HEK293 (cell line): Measurements from ENCODE around the gene ZDHHC8.

Experiments used
- CTCF ChIA-PET: fragments of 350-600 bp; formaldehyde crosslinking; extraction: SDS; loops from one replicate; lab custom pipeline; 2021; ENCODE audit warnings: antibody characterized with exemption; lab: Yijun Ruan, JAX
- POLR2A ChIA-PET: fragments of 300-600 bp; formaldehyde crosslinking; extraction: SDS; loops from one replicate; lab custom pipeline; 2020; ENCODE audit warnings: antibody characterized with exemption, inconsistent platforms; lab: Yijun Ruan, JAX
- H3K27ac ChIP-seq: fragments of 200-500 bp; sonication (Bioruptor generic); 2 replicates; pipeline ENCODE4 v1.5.1; 2014; ENCODE audit warnings: low read depth, low read length, control low read depth, inconsistent platforms; ENCODE audit errors: extremely low read depth
- H3K36me3 ChIP-seq, 2 experiments: fragments of 200-500 bp in 1 of 2; sonication (Bioruptor generic) in 1 of 2; 1 replicate in 1 of 2; 2 replicates in 1 of 2; pipeline ENCODE4 v1.5.1; 2014 to 2017; ENCODE audit warnings: inconsistent platforms in 2 of 2, low read length in 2 of 2; ENCODE audit not compliant: control insufficient read depth in 2 of 2, insufficient read depth in 1 of 2
- H3K4me1 ChIP-seq: fragments of 200-500 bp; sonication (Bioruptor generic); 2 replicates; pipeline ENCODE4 v1.5.1; 2014; ENCODE audit warnings: mild to moderate bottlenecking, low read length, inconsistent platforms; ENCODE audit not compliant: control insufficient read depth, insufficient read depth
- H3K4me3 ChIP-seq: 2 replicates; pipeline ENCODE4 v1.5.1; 2011; ENCODE audit warnings: low read depth, mild to moderate bottlenecking, control low read depth, low read length, moderate library complexity
- H3K9me3 ChIP-seq: fragments of 200-500 bp; sonication (Bioruptor generic); 2 replicates; pipeline ENCODE4 v1.5.1; 2014; ENCODE audit warnings: low read depth, low read length, inconsistent platforms; ENCODE audit not compliant: control insufficient read depth, insufficient read depth
- CTCF ChIP-seq: fragments of 450-650 bp; formaldehyde crosslinking; IDR thresholded peaks from 2 replicates; pipeline ENCODE4 v1.5.1; 2016; ENCODE audit warnings: missing biosample characterization, missing genetic modification characterization
- EGR2 ChIP-seq: fragments of 450-650 bp; formaldehyde crosslinking; IDR thresholded peaks from 2 replicates; pipeline ENCODE4 v1.5.1; 2016; ENCODE audit warnings: low read depth, missing biosample characterization, missing genetic modification characterization
- HIC1 ChIP-seq: fragments of 450-650 bp; formaldehyde crosslinking; IDR thresholded peaks from 2 replicates; pipeline ENCODE4 v1.5.1; 2016; ENCODE audit warnings: missing biosample characterization, missing genetic modification characterization
- KLF8 ChIP-seq: fragments of 450-650 bp; formaldehyde crosslinking; IDR thresholded peaks from 2 replicates; pipeline ENCODE4 v1.5.1; 2016; ENCODE audit warnings: missing biosample characterization, missing genetic modification characterization
- MEIS1 ChIP-seq: sonication (generic); formaldehyde crosslinking; IDR thresholded peaks from 2 replicates; pipeline ENCODE4 v1.8.1; 2022; ENCODE audit warnings: missing genetic modification reagents, mild to moderate bottlenecking, borderline replicate concordance
- PBX3 ChIP-seq: sonication (generic); formaldehyde crosslinking; IDR thresholded peaks from 2 replicates; pipeline ENCODE4 v1.8.1; 2022; ENCODE audit warnings: mild to moderate bottlenecking, moderate library complexity, missing genetic modification reagents
- SCRT2 ChIP-seq: fragments of 450-650 bp; formaldehyde crosslinking; IDR thresholded peaks from 2 replicates; pipeline ENCODE4 v1.5.1; 2016; ENCODE audit warnings: missing biosample characterization, missing genetic modification characterization
- ZBTB8A ChIP-seq: fragments of 450-650 bp; formaldehyde crosslinking; IDR thresholded peaks from 2 replicates; pipeline ENCODE4 v1.5.1; 2016; ENCODE audit warnings: missing biosample characterization, missing genetic modification characterization
- ZFHX2 ChIP-seq: fragments of 450-650 bp; formaldehyde crosslinking; conservative IDR thresholded peaks from 2 replicates; pipeline ENCODE4 v1.5.1; 2016; ENCODE audit warnings: missing biosample characterization, missing genetic modification characterization
- ZFP3 ChIP-seq: fragments of 450-650 bp; formaldehyde crosslinking; IDR thresholded peaks from 2 replicates; pipeline ENCODE4 v1.5.1; 2016; ENCODE audit warnings: low read depth, missing biosample characterization, missing genetic modification characterization
- ZFP69B ChIP-seq: fragments of 450-650 bp; formaldehyde crosslinking; IDR thresholded peaks from 2 replicates; pipeline ENCODE4 v1.5.1; 2016; ENCODE audit warnings: missing biosample characterization, missing genetic modification characterization
- ZNF133 ChIP-seq: fragments of 450-650 bp; formaldehyde crosslinking; IDR thresholded peaks from 2 replicates; pipeline ENCODE4 v1.5.1; 2016; ENCODE audit warnings: missing biosample characterization, missing genetic modification characterization
- ZNF2 ChIP-seq: fragments of 450-650 bp; formaldehyde crosslinking; IDR thresholded peaks from 2 replicates; pipeline ENCODE4 v1.5.1; 2016; ENCODE audit warnings: missing biosample characterization, missing genetic modification characterization
- ZNF223 ChIP-seq: fragments of 450-650 bp; formaldehyde crosslinking; IDR thresholded peaks from 2 replicates; pipeline ENCODE4 v1.5.1; 2016; ENCODE audit warnings: missing biosample characterization, missing genetic modification characterization
- ZNF391 ChIP-seq: fragments of 450-650 bp; formaldehyde crosslinking; IDR thresholded peaks from 2 replicates; pipeline ENCODE4 v1.5.1; 2016; ENCODE audit warnings: low read depth, missing biosample characterization, missing genetic modification characterization, borderline replicate concordance
- ZNF529 ChIP-seq: fragments of 450-650 bp; formaldehyde crosslinking; IDR thresholded peaks from 2 replicates; pipeline ENCODE4 v1.5.1; 2017; ENCODE audit warnings: missing genetic modification characterization, missing biosample characterization; ENCODE audit not compliant: insufficient replicate concordance
- ZNF621 ChIP-seq: fragments of 450-650 bp; formaldehyde crosslinking; IDR thresholded peaks from 2 replicates; pipeline ENCODE4 v1.5.1; 2017; ENCODE audit warnings: missing biosample characterization, missing genetic modification characterization
- ZNF623 ChIP-seq: fragments of 450-650 bp; formaldehyde crosslinking; IDR thresholded peaks from 2 replicates; pipeline ENCODE4 v1.5.1; 2016; ENCODE audit warnings: missing biosample characterization, missing genetic modification characterization
- ZNF701 ChIP-seq: fragments of 450-650 bp; formaldehyde crosslinking; IDR thresholded peaks from 2 replicates; pipeline ENCODE4 v1.5.1; 2016; ENCODE audit warnings: missing biosample characterization, missing genetic modification characterization

Gene ZDHHC8

GRCh38 chr22:20145832-20146223 is 14.2 kb downstream of the ZDHHC8 start (continued):
- TF ChIP-seq CTCF (tag by site-specific recombination): no peak

GRCh38 chr22:20146777-20147176 is 15.2 kb downstream of the ZDHHC8 start:
- Histone ChIP-seq H3K4me1 (no peaks in the 10 kb centered on the region), H3K4me3 (no peak overlapping the region), H3K36me3 (peaks cover 0 to 33% of the 10 kb centered on the region in 2 experiments; a peak in 1 of 3 replicates), H3K9me3 (no peaks in the 10 kb centered on the region), H3K27ac (no peak overlapping the region)
- ChIA-PET CTCF (interaction anchor here (1.4 kb wide), 1 partner anchor 10 kb away, joined by 5 read pairs; no protein-coding TSS in a partner anchor), POLR2A (no interaction called here)
- TF ChIP-seq ZFHX2 (peak; percentile 83), ZBTB8A (tag by site-specific recombination) (no peak), ZNF529 (tag by site-specific recombination) (no peak), EGR2 (tag by site-specific recombination) (peak; percentile 51), ZNF2 (tag by site-specific recombination) (no peak), ZFP3 (tag by site-specific recombination) (no peak), SCRT2 (tag by site-specific recombination) (0 out of 2 replicates have a peak, but pooled peaks have one; percentile 41)

- Histone ChIP-seq H3K4me1 (no peaks in the 10 kb centered on the region), H3K9me3 (no peaks in the 10 kb centered on the region), H3K27ac (no peak overlapping the region)
- CTCF ChIA-PET: interaction anchor here (0.5 to 1.4 kb wide), 2 partner anchors 10 to 140 kb away, joined by 3 to 5 read pairs; no protein-coding TSS in a partner anchor
- TF ChIP-seq HIC1 (tag by site-specific recombination) (no peak), ZNF701 (no peak), ZNF623 (peak; percentile 44), ZNF223 (tag by site-specific recombination) (peak; percentile 80; the same call in 1 of the 2 replicates), ZNF391 (tag by site-specific recombination) (no peak), KLF8 (tag by site-specific recombination) (no peak)
- TF ChIP-seq, all 188 proteins: peak for 2
- H3K4me3 ChIP-seq: no peak overlapping the region
- peaks cover 0 to 26% of the 10 kb centered on the region in 2 experiments; a peak in 1 of 3 replicates for H3K36me3 ChIP-seq
- POLR2A ChIA-PET: interaction anchor here (0.5 to 1.2 kb wide), 2 partner anchors 10 to 12 kb away, joined by 3 to 7 read pairs; no protein-coding TSS in a partner anchor
These were observed 15.8 kb downstream of the ZDHHC8 start for GRCh38 chr22:20147237-20147988.

- ChIA-PET POLR2A (interaction anchor here (1.2 kb wide), 1 partner anchor 11 kb away, joined by 3 read pairs; no protein-coding TSS in a partner anchor), CTCF (interaction anchor here (0.6 to 1.4 kb wide), 2 partner anchors 9 to 632 kb away, joined by 3 to 5 read pairs; no protein-coding TSS in a partner anchor)
- H3K4me3 ChIP-seq: no peak overlapping the region
- H3K36me3 ChIP-seq: peaks cover 0 to 17% of the 10 kb centered on the region in 2 experiments; a peak in 1 of 3 replicates
- no peak overlapping the region for H3K27ac ChIP-seq
- no peaks in the 10 kb centered on the region for H3K4me1 ChIP-seq
- no peaks in the 10 kb centered on the region for H3K9me3 ChIP-seq
- TF ChIP-seq CTCF (tag by site-specific recombination): no peak
- no peak for TF ChIP-seq ZNF529 (tag by site-specific recombination)
- TF ChIP-seq MEIS1: no peak
- no peak for TF ChIP-seq ZFP69B (tag by site-specific recombination)
- TF ChIP-seq ZNF133: no peak
- no peak for TF ChIP-seq ZNF621
- TF ChIP-seq PBX3 (CRISPR knock-in tag): no peak
These were observed 16.8 kb downstream of the ZDHHC8 start for GRCh38 chr22:20148414-20148813.
